Panc1 (cell line): Measurements from ENCODE around the gene SLC2A4.

Experiments
- POLR2AphosphoS5 ChIP-seq: IDR thresholded peaks from 2 replicates; pipeline ENCODE4 v1.6.1; 2012; ENCODE audit warnings: mild to moderate bottlenecking, low read depth, low read length, moderate library complexity
- SIN3A ChIP-seq: IDR thresholded peaks from 2 replicates; pipeline ENCODE4 v1.6.1; 2012; ENCODE audit warnings: low read depth, mild to moderate bottlenecking, low read length, moderate library complexity, borderline replicate concordance; ENCODE audit not compliant: insufficient read depth
- TCF7L2 ChIP-seq: IDR thresholded peaks from 2 replicates; pipeline ENCODE4 v1.6.1; 2011; ENCODE audit warnings: mild to moderate bottlenecking, low read depth, low read length, inconsistent platforms
- TF ChIP-seq, protein P1 (sequence below): fragments of 450-650 bp; IDR thresholded peaks from 2 replicates; pipeline ENCODE4 v1.5.1; 2017; ENCODE audit warnings: mild to moderate bottlenecking
- TF ChIP-seq, protein P2 (sequence below), 2 experiments: IDR thresholded peaks; 2 replicates each; pipeline ENCODE4 v1.6.1; 2011 to 2012; ENCODE audit warnings: low read depth in 2 of 2, control low read depth in 1 of 2, low read length in 1 of 2, mild to moderate bottlenecking in 1 of 2, moderate library complexity in 1 of 2; ENCODE audit not compliant: insufficient read depth in 1 of 2

DNA sequence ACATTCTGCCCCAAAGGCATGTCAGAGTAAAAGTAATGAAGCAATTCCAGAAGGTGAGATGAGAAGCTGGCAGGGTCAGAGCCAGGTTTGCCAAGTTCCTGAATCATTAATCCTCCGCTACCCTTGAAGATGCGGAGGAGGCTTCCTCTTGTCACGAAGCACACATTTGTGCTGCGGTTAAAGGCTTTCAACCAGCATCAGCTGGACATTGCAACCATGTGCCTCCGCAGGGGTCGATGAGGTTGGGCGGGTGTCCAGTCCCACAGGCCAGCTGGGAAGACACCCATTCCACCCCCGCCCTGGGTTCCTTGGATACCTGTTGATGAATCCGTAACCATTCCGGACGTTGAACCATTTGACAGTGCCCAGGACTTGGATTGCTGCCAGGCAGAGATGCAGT is 11.6 kb downstream of the SLC2A4 start:
- TF ChIP-seq SIN3A: no peak
- TF ChIP-seq POLR2AphosphoS5: no peak
- TF ChIP-seq, protein P1, sequence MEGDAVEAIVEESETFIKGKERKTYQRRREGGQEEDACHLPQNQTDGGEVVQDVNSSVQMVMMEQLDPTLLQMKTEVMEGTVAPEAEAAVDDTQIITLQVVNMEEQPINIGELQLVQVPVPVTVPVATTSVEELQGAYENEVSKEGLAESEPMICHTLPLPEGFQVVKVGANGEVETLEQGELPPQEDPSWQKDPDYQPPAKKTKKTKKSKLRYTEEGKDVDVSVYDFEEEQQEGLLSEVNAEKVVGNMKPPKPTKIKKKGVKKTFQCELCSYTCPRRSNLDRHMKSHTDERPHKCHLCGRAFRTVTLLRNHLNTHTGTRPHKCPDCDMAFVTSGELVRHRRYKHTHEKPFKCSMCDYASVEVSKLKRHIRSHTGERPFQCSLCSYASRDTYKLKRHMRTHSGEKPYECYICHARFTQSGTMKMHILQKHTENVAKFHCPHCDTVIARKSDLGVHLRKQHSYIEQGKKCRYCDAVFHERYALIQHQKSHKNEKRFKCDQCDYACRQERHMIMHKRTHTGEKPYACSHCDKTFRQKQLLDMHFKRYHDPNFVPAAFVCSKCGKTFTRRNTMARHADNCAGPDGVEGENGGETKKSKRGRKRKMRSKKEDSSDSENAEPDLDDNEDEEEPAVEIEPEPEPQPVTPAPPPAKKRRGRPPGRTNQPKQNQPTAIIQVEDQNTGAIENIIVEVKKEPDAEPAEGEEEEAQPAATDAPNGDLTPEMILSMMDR: no peak
- TF ChIP-seq TCF7L2: no peak
- TF ChIP-seq, protein P2, sequence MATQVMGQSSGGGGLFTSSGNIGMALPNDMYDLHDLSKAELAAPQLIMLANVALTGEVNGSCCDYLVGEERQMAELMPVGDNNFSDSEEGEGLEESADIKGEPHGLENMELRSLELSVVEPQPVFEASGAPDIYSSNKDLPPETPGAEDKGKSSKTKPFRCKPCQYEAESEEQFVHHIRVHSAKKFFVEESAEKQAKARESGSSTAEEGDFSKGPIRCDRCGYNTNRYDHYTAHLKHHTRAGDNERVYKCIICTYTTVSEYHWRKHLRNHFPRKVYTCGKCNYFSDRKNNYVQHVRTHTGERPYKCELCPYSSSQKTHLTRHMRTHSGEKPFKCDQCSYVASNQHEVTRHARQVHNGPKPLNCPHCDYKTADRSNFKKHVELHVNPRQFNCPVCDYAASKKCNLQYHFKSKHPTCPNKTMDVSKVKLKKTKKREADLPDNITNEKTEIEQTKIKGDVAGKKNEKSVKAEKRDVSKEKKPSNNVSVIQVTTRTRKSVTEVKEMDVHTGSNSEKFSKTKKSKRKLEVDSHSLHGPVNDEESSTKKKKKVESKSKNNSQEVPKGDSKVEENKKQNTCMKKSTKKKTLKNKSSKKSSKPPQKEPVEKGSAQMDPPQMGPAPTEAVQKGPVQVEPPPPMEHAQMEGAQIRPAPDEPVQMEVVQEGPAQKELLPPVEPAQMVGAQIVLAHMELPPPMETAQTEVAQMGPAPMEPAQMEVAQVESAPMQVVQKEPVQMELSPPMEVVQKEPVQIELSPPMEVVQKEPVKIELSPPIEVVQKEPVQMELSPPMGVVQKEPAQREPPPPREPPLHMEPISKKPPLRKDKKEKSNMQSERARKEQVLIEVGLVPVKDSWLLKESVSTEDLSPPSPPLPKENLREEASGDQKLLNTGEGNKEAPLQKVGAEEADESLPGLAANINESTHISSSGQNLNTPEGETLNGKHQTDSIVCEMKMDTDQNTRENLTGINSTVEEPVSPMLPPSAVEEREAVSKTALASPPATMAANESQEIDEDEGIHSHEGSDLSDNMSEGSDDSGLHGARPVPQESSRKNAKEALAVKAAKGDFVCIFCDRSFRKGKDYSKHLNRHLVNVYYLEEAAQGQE (IDR thresholded peaks at IDR 0.05; ENCODE audit: insufficient read depth in 1 of 2, low read depth in 2 of 2, low read length in 1 of 2): no peak
